Panc1 (cell line): ENCODE measurements around the gene STIP1. TPM values are rescaled to one million over a fixed set of nuclear protein-coding genes. Genes with fewer than 3 reads are reported as not detected.

Experiments used
- ATAC-seq: fragments of 200-7000 bp; cut with Tn5 transposase; 2 replicates; pipeline ENCODE4 v1.9.1; 2020; ENCODE audit warnings: mild to moderate bottlenecking, moderate library complexity
- BruUV-seq: library from RNA; stranded (reverse); fragments of 400-500 nt; replicated peaks from 2 replicates; lab custom pipeline; 2021; lab: Mats Ljungman, UMichigan
- CTCF ChIA-PET: fragments of 300-600 bp; sonication (Branson Sonifier 250); formaldehyde crosslinking; loops from one replicate; lab custom pipeline; 2022; ENCODE audit warnings: antibody characterized with exemption; lab: Charles Lee
- POLR2A ChIA-PET: fragments of 300-600 bp; sonication (Branson Sonifier 250); formaldehyde crosslinking; loops from one replicate; lab custom pipeline; 2022; ENCODE audit warnings: antibody characterized with exemption; lab: Charles Lee
- DNase-seq: peaks from one replicate; pipeline ENCODE4 v3.0.0-alpha.2; 2010; ENCODE audit warnings: low read depth, low spot score
- H3K27ac ChIP-seq: 2 replicates; pipeline ENCODE4 v1.5.1; 2011; ENCODE audit warnings: mild to moderate bottlenecking, low read length, inconsistent platforms
- H3K27me3 ChIP-seq: fragments of 200-500 bp; sonication (Bioruptor generic); 2 replicates; pipeline ENCODE4 v1.6.0; 2014; ENCODE audit warnings: low read length, inconsistent platforms; ENCODE audit not compliant: control insufficient read depth, insufficient read depth
- H3K36me3 ChIP-seq: fragments of 200-500 bp; sonication (Bioruptor generic); 2 replicates; pipeline ENCODE4 v1.5.1; 2014; ENCODE audit warnings: inconsistent platforms, mild to moderate bottlenecking, low read length, moderate library complexity; ENCODE audit not compliant: control insufficient read depth, insufficient read depth
- H3K4me1 ChIP-seq: 2 replicates; pipeline ENCODE4 v1.5.1; 2011; ENCODE audit warnings: inconsistent platforms, mild to moderate bottlenecking, low read length, moderate library complexity; ENCODE audit not compliant: control insufficient read depth, insufficient read depth
- H3K4me3 ChIP-seq, 2 experiments: 2 replicates each; pipeline ENCODE4 v1.5.1; 2011 to 2012; ENCODE audit warnings: low read depth in 2 of 2, low read length in 2 of 2, mild to moderate bottlenecking in 2 of 2, inconsistent platforms in 1 of 2, moderate library complexity in 1 of 2
- H3K9me3 ChIP-seq: fragments of 200-500 bp; sonication (Bioruptor generic); 2 replicates; pipeline ENCODE4 v1.5.1; 2014; ENCODE audit warnings: low read depth, mild to moderate bottlenecking, inconsistent platforms, low read length, moderate library complexity; ENCODE audit not compliant: control insufficient read depth, insufficient read depth
- POLR2AphosphoS5 ChIP-seq: IDR thresholded peaks from 2 replicates; pipeline ENCODE4 v1.6.1; 2012; ENCODE audit warnings: mild to moderate bottlenecking, low read depth, low read length, moderate library complexity
- SIN3A ChIP-seq: IDR thresholded peaks from 2 replicates; pipeline ENCODE4 v1.6.1; 2012; ENCODE audit warnings: low read depth, mild to moderate bottlenecking, low read length, moderate library complexity, borderline replicate concordance; ENCODE audit not compliant: insufficient read depth
- TCF7L2 ChIP-seq: IDR thresholded peaks from 2 replicates; pipeline ENCODE4 v1.6.1; 2011; ENCODE audit warnings: mild to moderate bottlenecking, low read depth, low read length, inconsistent platforms
- in situ Hi-C: cut with HindIII; loops from 2 replicates; pipeline ENCODE4 v1.10.0; 2016; ENCODE audit warnings: low sequenced_read_pairs, low pct_unique_long_range_greater_than_20kb
- intact Hi-C: fragments of 100-400 bp; cut with micrococcal nuclease; formaldehyde crosslinking; loops from one replicate; pipeline ENCODE4 v1.10.0; 2022; ENCODE audit not compliant: unreplicated experiment
- total RNA-seq: library from RNA; stranded (reverse); gene quantifications from one replicate; pipeline ENCODE4 v1.2.1, GENCODE V29; 2021; ENCODE audit not compliant: unreplicated experiment
- TF ChIP-seq, protein P1 (sequence below): fragments of 450-650 bp; IDR thresholded peaks from 2 replicates; pipeline ENCODE4 v1.5.1; 2017; ENCODE audit warnings: mild to moderate bottlenecking
- TF ChIP-seq, protein P2 (sequence below), 2 experiments: IDR thresholded peaks; 2 replicates each; pipeline ENCODE4 v1.6.1; 2011 to 2012; ENCODE audit warnings: low read depth in 2 of 2, control low read depth in 1 of 2, low read length in 1 of 2, mild to moderate bottlenecking in 1 of 2, moderate library complexity in 1 of 2; ENCODE audit not compliant: insufficient read depth in 1 of 2

Gene STIP1
- total RNA-seq, 1 experiment from 2014 or later, result 344 TPM

DNA sequence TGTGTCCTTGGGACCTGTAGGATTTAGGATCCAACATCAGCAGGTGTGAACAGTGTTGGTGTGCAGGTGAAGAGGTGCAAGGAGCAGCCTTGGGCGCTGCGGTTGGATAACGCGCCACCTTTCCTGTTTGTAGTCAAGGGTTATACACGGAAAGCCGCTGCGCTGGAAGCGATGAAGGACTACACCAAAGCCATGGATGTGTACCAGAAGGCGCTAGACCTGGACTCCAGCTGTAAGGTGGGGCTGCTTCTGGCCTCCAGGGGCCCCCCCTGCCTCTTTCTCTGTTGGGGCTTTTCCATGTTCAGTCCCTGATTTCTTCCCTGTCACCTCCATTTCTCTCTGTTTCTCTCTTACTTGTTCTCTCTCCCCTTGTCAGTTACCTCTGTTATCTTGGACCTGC is 17.0 kb downstream of the STIP1 start:
- POLR2A ChIA-PET, result no interaction called here
- H3K4me1 ChIP-seq, result no peaks in the 10 kb centered on the region; the same call in 1 of the 2 replicates
- CTCF ChIA-PET, result no interaction called here
- intact Hi-C loops (no loop called here), in situ Hi-C loops (no loop called here)
- TF ChIP-seq TCF7L2 (no peak), SIN3A (no peak)
- TF ChIP-seq, protein P1, sequence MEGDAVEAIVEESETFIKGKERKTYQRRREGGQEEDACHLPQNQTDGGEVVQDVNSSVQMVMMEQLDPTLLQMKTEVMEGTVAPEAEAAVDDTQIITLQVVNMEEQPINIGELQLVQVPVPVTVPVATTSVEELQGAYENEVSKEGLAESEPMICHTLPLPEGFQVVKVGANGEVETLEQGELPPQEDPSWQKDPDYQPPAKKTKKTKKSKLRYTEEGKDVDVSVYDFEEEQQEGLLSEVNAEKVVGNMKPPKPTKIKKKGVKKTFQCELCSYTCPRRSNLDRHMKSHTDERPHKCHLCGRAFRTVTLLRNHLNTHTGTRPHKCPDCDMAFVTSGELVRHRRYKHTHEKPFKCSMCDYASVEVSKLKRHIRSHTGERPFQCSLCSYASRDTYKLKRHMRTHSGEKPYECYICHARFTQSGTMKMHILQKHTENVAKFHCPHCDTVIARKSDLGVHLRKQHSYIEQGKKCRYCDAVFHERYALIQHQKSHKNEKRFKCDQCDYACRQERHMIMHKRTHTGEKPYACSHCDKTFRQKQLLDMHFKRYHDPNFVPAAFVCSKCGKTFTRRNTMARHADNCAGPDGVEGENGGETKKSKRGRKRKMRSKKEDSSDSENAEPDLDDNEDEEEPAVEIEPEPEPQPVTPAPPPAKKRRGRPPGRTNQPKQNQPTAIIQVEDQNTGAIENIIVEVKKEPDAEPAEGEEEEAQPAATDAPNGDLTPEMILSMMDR, result no peak
- H3K9me3 ChIP-seq, result no peaks in the 10 kb centered on the region
- no peaks in the 10 kb centered on the region for H3K27me3 ChIP-seq
- BruUV-seq, result no TSS peak
- H3K36me3 ChIP-seq, result peaks cover 37% of the 10 kb centered on the region
- no peak overlapping the region for H3K27ac ChIP-seq
- DNase-seq (no peak), ATAC-seq (no peak)
- H3K4me3 ChIP-seq, result no peak overlapping the region

DNA sequence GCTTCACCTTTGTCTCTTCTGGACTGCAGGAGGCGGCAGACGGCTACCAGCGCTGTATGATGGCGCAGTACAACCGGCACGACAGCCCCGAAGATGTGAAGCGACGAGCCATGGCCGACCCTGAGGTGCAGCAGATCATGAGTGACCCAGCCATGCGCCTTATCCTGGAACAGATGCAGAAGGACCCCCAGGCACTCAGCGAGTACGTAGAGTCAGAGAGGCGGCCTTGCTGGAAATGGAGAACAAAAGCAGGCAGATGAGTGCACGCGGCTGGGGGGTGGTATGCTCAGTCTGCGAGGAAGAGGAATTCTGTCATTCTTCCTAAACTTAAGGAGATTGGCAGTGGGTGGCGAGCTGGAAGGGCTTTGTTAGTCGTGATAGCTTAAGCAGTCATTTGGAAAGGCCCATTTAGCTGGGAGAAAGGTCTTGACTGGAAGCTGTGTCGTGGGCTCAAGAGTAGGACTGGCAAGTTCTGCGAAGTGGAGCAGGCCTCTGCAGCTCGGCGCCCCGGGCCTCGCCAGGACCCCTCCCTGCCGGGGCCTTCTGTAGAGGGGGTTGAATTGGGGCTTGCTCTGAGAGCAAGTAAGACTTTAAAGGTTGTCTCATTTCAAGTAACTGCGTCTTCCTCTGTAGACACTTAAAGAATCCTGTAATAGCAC is 17.6 kb downstream of the STIP1 start:
- no TSS peak for BruUV-seq
- H3K36me3 ChIP-seq, result peaks cover 36% of the 10 kb centered on the region
- H3K27ac ChIP-seq, result no peak overlapping the region
- DNase-seq, result no peak
- no peak overlapping the region for H3K4me3 ChIP-seq
- no peak for TF ChIP-seq TCF7L2
- TF ChIP-seq SIN3A, result no peak
- TF ChIP-seq, protein P2, sequence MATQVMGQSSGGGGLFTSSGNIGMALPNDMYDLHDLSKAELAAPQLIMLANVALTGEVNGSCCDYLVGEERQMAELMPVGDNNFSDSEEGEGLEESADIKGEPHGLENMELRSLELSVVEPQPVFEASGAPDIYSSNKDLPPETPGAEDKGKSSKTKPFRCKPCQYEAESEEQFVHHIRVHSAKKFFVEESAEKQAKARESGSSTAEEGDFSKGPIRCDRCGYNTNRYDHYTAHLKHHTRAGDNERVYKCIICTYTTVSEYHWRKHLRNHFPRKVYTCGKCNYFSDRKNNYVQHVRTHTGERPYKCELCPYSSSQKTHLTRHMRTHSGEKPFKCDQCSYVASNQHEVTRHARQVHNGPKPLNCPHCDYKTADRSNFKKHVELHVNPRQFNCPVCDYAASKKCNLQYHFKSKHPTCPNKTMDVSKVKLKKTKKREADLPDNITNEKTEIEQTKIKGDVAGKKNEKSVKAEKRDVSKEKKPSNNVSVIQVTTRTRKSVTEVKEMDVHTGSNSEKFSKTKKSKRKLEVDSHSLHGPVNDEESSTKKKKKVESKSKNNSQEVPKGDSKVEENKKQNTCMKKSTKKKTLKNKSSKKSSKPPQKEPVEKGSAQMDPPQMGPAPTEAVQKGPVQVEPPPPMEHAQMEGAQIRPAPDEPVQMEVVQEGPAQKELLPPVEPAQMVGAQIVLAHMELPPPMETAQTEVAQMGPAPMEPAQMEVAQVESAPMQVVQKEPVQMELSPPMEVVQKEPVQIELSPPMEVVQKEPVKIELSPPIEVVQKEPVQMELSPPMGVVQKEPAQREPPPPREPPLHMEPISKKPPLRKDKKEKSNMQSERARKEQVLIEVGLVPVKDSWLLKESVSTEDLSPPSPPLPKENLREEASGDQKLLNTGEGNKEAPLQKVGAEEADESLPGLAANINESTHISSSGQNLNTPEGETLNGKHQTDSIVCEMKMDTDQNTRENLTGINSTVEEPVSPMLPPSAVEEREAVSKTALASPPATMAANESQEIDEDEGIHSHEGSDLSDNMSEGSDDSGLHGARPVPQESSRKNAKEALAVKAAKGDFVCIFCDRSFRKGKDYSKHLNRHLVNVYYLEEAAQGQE (IDR thresholded peaks at IDR 0.05; ENCODE audit: insufficient read depth in 1 of 2, low read depth in 2 of 2, low read length in 1 of 2), result no peak
- no peak for TF ChIP-seq POLR2AphosphoS5
- TF ChIP-seq, protein P1, result no peak
- intact Hi-C loops, result no loop called here
- CTCF ChIA-PET, result interaction anchor here (0.5 to 1.6 kb wide), 2 partner anchors 98 to 771 kb away, joined by 4 to 5 read pairs; no protein-coding TSS in a partner anchor
- no peak for ATAC-seq
- in situ Hi-C loops, result no loop called here
- no peaks in the 10 kb centered on the region; the same call in 1 of the 2 replicates for H3K4me1 ChIP-seq
- H3K27me3 ChIP-seq, result no peaks in the 10 kb centered on the region
- H3K9me3 ChIP-seq, result no peaks in the 10 kb centered on the region
- POLR2A ChIA-PET, result interaction anchor here (0.7 kb wide), 1 partner anchor 49 kb away, joined by 5 read pairs; no protein-coding TSS in a partner anchor
